HG02870 (cell line): ENCODE results near the gene QSOX1.

Source experiments
- ATAC-seq: cut with Tn5 transposase; IDR thresholded peaks from one replicate; pipeline ENCODE4 v1.9.1; 2021; ENCODE audit warnings: mild to moderate bottlenecking, moderate library complexity; ENCODE audit not compliant: unreplicated experiment

Gene QSOX1

DNA sequence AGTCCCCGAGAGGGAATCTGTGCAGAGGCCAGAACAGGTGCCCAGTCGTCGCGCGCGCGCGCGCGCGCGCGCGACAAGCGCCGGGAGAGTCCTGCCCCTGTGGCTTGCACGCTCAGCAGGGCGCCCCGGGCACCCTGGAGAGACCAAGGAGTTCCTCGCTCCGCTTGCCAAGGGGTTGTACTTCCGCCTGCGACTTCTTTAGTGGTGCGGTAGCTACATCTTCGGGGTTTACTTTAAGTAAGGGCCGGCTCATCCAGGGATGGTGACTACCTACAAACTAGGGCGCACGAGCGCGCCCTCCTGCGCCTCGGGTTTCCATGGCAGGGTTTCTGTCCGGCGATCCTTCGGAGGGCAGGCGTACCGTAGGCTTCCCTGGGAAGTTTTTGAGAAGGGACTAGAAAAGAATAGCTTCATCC lies 76.8 kb downstream of the QSOX1 start:
- no peak for ATAC-seq

DNA sequence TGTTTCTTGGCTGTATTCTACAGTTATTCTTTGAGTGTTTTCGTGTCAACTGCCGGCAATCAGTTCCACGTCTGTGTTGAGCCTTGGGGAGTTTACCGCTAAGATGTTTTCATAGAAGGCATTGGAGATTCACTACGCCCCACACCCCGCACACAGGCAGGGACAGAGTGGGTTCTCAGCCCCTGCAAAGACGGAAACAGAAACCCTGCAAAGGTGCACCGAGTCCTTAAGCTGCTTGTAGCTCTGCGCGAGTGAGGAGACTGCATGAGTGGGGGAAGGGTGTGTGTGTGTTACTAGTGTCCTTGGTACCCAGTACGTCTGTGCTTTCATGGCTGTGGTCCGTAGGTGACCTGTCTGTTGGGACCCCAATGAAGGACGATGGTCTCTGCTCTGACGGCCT lies 77.3 kb downstream of the QSOX1 start:
- no peak for ATAC-seq

DNA sequence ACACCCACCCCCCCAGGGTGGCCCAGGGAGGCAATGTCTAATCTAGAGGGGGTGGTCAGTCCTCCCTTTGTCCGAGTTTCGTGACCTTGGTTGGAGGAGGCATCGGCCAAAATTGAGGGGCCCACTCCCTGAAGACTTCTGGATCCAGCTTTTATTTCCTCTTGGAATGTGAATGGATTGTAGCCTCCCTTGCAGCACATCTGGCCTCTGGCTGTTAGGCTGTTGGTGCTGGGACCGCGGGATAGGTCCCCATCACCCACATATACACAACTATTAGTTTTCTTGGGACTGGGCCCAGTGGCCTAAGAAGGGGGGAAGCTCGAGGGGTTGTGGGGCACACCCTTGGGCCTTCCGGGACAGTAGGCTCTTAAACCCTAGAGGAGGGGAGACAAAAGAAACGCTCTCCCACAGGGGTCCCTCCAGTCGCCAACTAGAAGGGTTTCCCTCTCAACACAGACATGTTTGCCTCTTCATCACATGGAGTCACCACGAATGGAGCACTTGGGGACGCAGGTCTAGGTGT lies 77.9 kb downstream of the QSOX1 start:
- ATAC-seq = no peak

DNA sequence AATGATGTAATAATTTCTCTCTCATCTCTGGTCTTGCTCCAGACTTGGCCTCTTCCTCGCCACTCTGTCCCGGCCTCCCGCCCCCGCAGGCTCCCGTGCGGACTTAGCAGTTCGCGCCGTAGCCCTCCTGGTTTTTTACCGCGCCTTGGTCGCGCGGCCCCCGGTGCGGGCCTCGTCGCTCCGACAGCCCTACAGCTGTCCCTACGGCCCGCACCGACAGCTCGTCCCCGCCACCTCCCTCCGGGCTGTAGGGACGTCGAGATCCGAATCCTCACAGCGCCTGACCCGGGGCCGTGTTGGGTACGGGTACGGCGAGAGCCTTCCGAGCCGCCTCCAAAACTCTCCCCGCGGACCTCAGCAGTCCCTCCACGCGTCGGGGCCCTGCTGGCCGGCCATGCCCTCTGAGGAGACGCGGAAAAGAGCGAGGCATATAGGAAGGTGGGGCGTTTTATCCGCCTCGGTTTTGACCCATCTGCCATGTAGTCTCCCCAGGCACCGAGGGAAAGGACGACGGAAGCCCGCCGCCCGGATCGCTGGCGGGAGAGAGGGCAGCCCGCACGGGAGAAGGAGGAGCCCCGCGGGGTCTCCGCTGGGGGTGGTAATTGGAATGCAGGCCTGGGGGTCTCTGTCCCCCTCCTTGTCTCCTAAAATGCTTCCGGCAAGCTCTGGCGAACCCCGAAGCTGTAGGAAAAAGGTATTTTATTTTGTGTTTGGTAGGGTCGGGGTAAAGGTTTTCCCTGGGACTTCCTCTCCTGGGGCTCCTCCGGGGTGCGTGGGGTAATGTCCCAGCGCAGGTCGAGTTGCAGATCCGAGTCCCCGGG lies 78.7 kb downstream of the QSOX1 start:
- no peak for ATAC-seq

DNA sequence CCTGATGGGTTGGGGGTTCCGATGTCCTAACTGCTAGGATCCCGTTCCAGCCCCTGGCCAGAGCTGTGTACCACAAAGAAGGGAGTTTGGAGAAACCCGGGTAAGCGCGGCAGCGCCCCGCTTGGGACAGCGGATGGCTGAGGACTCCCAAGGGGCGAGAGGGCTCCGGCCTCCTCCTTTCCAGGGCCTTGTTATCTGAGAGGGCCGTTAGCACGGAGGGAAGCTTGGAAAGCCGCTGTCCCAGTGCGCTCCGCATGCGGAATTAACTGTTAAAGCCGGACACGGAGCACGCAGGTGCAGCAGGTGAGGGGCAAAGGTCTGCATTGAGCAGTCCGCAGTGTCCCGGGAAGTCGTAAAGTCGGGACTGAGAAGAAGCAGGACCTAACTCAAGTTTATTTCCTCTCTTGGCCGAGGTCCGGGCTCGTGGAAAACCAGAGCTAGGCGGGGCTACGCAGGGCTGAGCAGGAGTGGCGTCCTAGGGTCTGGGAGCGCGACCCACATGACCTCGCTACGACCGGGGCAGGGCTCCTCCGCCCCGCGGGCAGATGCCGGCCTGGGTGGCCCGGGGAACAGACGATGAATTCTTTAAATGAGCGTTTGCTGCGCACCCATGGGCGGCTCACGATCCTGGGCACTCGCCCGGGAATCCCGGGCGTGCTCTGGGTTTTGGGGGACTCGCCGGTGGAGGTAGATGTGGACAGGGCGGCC lies 79.9 kb downstream of the QSOX1 start:
- no peak for ATAC-seq

DNA sequence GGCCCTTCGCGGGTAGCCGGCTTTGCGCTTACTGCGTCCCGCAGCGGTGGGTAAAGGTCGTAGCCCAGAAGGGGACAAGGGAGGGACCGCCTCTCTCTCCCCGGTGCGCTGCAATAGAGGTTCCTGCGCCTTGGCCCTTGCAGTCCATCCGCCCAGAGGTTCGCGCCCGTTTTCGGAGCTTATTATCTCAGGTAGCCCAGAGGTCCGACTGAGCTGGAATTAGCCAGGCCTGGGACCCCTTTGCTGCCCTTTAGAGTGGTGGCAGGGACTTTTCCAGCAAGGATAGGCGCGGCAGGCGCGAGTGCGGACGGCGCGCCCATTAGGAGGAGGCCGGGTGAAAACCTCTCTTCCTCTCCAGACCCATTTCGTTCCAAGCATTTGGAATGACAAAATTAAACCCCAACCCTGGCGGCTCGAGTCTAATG lies 80.4 kb downstream of the QSOX1 start:
- ATAC-seq = no peak

DNA sequence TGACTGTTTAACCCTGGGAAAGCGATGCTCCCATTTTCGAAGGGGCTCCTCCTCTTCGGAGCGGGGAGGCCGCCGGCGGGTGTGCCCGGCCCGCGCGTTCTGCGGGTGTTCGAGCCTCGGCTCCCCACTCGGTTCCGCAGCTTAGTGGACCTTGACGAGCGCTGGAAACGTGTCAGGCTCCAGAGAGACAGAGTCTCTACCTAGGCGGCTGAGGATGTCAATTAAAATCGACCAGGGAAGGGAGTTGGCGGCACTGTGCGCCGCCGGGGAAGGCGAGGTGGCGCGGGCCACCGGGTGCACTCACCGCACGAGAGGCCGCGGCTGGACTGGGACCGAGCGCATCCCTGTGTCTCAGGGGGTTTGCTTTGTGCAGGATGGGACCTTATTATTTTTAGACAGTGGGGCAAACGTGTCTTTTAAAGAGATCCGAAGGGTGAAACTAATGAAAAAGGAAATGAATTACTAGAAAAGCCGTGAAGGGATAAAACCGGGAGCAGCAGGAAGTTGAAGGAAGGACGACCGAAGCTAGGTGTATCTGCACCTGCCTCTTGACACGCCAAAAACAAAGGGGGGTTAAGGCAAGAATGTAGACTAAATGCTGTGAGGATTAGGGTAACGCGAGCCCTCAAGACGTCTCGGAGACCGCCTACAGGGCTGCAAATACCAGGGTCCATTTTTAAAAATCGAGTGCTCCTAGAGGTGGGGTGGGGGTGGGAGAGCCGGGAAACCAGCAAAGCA lies 81.0 kb downstream of the QSOX1 start:
- ATAC-seq = no peak

DNA sequence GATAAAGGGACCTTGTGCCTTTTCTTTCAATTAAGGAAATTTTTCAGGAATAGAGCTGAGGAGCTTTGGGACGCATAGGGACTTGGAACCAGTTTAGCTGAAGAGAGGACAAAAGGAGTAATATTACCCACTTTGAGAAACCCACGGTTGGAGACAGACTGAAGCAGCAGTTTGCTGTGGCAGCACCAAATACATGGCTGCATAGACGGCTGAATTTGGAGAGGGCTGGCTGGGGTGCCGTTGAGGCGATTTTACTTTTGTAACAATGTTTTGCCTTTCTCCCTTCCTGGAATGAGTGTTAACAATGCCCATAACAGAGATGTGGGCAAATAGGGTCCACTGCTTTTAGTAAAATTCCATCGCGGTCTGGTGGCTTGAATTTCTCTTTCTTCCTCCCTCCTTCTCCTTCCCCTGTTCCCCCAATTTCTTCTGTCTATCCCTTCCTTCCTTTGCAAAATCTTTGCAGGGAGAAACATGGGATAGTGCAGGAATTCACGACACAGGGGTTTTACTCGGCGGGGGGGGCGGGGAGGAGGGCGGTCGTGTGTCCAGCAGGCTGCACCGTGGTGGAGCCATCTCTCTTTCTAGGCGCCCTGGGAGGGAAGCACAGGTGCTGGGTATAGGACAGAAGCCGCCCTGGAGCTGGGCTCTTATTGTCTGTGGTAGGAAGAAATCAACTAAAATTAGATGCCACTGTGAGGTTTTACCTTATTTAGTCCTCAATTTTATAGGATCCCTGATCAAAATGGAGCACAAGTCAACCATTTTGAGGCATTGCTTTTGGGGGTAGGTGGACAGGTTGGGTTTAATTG lies 82.2 kb downstream of the QSOX1 start:
- ATAC-seq = no peak

DNA sequence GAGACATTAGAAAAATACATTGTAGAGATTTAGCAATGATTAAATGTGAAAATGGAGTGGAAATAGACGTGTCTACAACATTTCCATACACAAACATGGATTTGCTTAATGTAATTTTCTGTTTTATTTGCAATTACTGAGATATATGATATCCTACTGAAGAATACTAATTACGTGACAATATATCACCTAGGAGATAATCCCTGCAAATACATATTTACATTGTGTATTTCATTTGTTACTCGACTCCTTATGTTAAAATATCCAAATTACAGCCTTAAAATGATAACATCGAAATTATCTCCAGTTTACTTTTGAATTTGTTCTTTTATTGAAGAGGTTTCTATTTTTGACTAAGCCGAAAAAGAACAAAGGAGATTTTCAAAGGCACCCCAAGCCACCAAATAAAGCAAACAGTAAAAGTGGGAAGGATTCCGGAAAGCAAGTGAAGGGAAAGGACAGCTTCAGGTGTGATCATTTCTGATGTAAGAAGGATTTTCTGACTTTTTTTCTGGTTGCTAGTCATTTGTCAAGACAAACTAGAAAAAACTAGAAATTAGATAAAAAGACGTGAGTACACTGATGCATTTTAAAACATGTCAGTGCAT lies 83.3 kb downstream of the QSOX1 start:
- no peak for ATAC-seq

DNA sequence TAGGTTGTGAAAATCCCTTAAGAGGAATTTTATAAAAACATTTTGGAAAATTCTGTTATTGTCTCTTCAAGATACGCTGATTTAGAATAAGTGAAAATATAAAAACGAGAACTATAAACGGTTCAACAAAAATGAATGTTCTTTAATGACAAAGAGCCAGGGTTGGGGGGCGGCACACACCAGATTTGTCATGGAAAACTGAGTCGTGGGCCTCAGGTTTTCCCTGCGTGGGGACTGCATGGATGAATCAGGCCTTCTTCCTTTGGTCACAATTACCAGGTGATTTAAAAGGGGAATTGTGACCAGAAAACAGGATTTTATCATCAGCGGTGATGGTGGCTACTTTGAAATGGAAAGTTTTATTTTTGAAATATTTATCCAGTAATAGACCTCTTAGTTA lies 84.0 kb downstream of the QSOX1 start:
- no peak for ATAC-seq

DNA sequence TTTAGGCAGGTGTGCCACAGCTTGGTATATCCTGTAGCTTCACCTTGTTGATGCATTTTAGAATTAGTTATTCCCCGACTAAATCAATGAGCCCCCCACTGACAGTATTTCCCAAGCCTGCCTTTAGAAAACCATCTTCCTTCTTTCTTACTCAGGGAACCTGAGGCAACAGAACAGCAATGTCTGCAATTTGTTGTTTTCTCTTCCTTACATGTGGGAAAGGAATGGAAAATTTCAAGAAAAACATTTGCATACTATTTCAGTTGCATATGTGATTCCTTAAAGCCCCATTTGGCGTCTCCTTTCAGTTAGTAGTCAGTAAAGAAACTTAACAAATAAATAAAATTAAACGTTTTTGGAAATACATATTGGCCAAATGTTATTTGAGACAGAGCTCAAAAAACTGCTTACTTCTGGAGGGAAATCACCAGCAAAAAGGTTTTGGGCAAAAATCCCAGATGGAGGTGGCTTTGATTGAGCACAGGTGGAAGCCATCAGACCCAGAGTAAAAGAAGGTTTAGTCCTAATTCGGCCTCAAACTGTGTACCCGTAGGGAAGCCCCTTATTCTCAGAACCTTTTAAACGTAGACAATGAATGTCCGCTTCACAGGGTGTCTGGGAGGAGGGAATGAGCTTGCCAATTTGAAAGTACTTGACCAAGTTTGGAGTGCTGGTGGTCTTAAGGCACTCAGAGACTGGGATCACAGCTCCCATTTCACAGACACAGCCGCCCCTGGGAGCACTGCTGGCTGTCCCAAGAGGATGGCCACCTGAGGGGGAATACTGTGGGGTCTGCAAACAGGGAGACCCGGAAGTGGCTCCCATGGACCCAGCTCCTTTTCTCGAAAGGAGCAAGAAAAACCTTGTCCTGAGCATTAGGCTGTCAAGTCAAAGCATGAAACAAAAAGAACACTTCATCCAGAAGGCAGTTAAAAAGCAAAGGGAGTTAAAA lies 84.8 kb downstream of the QSOX1 start:
- ATAC-seq = no peak

DNA sequence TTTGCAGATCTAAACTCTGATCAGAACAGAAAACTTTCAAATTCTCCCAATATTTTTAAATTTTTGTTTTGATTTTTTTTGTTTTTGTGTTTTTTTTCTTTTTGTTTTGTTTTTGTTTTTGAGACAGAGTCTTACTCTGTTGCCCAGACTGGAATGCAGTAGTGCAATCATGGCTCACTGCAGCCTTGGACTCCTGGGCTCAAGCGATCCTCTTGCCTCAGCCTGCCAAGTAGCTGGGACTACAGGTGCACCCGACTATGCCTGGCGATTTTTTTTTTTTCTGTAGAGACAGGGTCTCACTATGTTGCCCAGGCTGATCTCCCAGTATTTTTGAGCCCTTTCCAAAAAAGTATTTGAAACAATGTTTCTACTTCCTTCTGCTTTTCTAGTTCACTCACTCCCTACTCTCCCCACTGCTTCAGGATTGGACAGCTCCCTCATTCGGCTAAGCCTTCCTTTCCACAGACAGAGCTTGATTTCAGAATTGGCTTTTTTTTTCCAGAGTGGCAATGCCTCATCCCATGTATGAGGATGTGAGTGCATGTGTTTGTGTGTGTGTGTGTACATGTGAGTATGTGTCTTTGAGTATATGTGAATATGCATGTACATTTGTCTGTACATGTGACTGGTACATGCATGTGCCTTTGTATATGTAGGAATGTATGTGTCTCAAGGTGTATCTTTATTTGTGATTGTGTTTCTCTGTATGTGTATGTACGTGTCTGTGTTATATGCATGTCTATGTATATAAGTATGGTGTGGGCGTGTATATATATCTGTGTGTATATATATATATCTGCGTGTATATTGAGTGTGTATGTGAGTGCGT lies 87.3 kb downstream of the QSOX1 start:
- no peak for ATAC-seq

DNA sequence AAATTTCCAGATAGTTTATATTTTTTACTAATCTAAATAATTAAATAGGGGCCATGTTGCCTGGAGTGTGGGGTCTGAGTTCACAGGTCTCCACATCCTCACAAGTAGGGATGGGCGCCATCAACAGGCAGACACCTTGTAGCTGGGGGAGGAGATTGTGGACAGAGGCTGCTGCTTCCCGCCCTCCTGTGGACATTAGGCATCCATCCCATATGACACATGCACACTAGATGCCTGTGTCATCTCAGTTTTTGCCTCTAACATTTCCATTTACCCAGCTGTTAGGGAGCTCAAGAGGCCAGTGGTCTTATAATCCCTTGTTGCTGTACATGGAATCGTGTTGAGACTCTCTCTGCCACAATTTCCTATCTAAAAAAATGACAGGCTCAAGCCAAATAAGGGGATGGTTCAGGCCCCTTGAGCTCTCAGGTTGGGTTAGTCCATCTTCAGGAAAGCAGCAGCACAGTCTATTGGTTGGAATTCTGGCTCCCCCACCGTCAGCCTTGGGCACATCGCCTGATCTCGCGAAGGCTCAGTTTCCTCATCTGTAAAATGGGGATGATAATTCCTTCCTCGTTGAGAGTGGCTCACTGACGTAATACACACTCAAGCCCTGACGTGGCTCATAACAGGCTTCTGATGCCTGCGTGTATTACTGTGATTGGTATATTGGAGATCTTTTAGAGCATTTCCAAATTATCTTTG lies 89.0 kb downstream of the QSOX1 start:
- ATAC-seq = no peak

DNA sequence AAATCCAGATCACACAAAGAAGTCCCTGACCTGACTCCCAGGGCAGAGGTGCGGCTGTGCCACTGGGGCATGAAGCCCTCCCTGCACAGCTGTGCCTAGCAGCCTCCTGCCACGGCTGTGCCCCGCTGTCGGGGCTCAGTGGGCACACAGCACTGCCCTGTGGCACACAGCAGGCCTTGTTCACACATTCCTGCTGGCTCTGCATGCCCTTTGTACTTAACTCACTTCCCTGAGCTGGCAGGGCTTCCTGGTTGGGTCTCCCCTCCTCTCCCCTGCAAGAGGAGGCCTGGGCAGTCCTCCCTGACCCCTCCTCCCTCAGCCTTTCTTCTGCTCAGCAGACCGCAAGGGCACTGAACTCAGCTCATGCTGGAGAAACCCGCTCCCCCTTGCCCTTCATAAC lies 90.2 kb downstream of the QSOX1 start:
- ATAC-seq = no peak

DNA sequence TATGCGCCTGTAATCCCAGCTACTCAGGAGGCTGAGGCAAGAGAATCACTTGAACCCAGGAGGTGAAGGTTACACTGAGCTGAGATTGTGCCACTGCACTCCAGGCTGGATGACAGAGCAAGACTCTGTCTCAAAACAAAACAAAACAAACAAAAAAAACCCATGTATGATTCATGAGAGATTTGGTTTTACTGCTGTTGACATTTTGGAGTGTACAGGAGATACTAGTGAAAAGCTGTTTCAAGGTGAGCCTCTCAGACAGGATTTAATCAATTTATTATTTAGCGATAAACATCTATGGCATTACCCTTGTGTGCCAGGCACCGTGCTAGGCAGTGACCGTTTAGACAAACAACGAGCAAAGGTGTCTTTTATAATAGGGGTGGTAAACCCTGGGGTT lies 91.9 kb downstream of the QSOX1 start:
- no peak for ATAC-seq

DNA sequence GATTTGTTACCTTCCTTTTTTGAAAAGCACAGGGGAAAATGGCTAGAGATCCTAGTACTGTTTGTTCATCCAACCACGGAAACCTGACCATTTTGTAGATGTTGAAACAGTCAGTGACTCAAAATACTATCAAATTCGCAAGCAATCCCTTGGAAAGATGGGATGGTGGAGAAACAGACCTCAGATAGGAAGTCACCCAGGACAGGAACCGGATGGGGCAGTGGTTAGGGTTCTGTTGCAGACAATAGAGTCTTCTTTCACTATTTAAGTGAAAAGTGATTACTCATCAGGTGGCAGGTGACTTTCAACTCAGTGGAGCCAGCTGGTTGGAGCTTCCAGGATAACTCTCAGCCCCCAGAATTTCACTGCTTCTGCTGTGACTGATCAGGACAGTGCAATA lies 92.4 kb downstream of the QSOX1 start:
- ATAC-seq = no peak

DNA sequence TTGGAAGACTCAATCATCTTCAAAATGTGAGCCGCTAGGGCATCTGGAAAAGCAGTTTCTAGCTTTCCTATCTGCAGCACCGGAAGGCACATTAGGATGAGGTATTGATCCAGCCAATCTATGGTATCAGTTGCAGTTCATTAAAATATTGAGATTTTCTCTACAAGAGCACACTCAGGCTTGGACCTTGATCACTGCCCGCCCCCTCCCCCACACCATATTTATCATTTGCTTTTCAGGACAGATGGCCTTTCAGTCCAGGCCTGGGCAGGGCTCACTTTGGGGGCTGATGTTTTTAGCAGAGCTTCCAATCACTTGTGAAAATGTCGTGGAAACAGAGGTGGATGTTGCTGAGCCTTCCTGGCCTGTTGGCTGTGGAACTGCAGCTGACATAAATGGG lies 92.9 kb downstream of the QSOX1 start:
- no peak for ATAC-seq

DNA sequence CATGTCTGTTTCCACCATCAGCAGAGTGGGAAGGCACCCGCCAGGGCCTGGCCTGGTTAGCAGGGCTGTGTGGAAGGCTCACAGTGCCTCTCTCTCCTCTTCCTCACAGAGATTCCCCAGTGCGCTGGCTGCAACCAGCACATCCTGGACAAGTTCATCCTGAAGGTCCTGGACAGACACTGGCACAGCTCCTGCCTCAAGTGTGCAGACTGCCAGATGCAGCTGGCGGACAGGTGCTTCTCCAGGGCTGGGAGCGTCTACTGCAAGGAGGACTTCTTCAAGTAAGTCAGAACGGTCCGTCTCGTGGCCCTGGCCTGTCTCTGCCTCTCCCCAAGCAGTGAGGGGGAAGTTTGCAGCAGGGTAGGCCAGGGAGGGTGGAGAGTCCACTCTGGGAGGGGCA lies 93.5 kb downstream of the QSOX1 start:
- ATAC-seq = no peak
